Measurements from ENCODE around the gene NDUFS1.

The NDUFS1 gene

GRCh38 chr2:206075113-206075512 lies 84.1 kb downstream of the NDUFS1 start:
- peaks cover 3% of the 10 kb centered on the region for H3K4me1 ChIP-seq (ENCODE audit: control insufficient read depth, insufficient read depth, low read length)
- 92 to 94% methylated on average over 1 of the region's 1 CpG for WGBS, 2 experiments

GRCh38 chr2:206071807-206072206 lies 87.4 kb downstream of the NDUFS1 start:
- Histone ChIP-seq H3K9me3 (ENCODE audit: control insufficient read depth, low read length) (no peaks in the 10 kb centered on the region), H3K4me1 (ENCODE audit: control insufficient read depth, insufficient read depth, low read length) (no peaks in the 10 kb centered on the region), H3K27me3 (ENCODE audit: control insufficient read depth, insufficient read depth, low read length, poor library complexity, severe bottlenecking) (no peaks in the 10 kb centered on the region), H3K4me3 (ENCODE audit: insufficient read depth, low read depth, low read length) (no peak overlapping the region), H3K36me3 (ENCODE audit: control insufficient read depth, insufficient read depth, low read length) (no peaks in the 10 kb centered on the region), H3K27ac (ENCODE audit: insufficient read depth, low read depth, low read length, poor library complexity, severe bottlenecking) (no peak overlapping the region)
- 89 to 100% methylated on average over 1 of the region's 1 CpG for WGBS, 2 experiments

More at GRCh38 chr2:206075113-206075512, 84.1 kb downstream of the NDUFS1 start:
- Histone ChIP-seq H3K27me3 (ENCODE audit: control insufficient read depth, insufficient read depth, low read length, poor library complexity, severe bottlenecking) (no peaks in the 10 kb centered on the region), H3K36me3 (ENCODE audit: control insufficient read depth, insufficient read depth, low read length) (no peaks in the 10 kb centered on the region), H3K9me3 (ENCODE audit: control insufficient read depth, low read length) (no peaks in the 10 kb centered on the region), H3K27ac (ENCODE audit: insufficient read depth, low read depth, low read length, poor library complexity, severe bottlenecking) (no peak overlapping the region), H3K4me3 (ENCODE audit: insufficient read depth, low read depth, low read length) (no peak overlapping the region)

GRCh38 chr2:206069417-206069816 lies 89.8 kb downstream of the NDUFS1 start:
- H3K9me3 ChIP-seq (ENCODE audit: control insufficient read depth, low read length), result no peaks in the 10 kb centered on the region
- no peaks in the 10 kb centered on the region for H3K4me1 ChIP-seq (ENCODE audit: control insufficient read depth, insufficient read depth, low read length)
- no peak overlapping the region for H3K4me3 ChIP-seq (ENCODE audit: insufficient read depth, low read depth, low read length)
- no peaks in the 10 kb centered on the region for H3K36me3 ChIP-seq (ENCODE audit: control insufficient read depth, insufficient read depth, low read length)
- no peak overlapping the region for H3K27ac ChIP-seq (ENCODE audit: insufficient read depth, low read depth, low read length, poor library complexity, severe bottlenecking)
- H3K27me3 ChIP-seq (ENCODE audit: control insufficient read depth, insufficient read depth, low read length, poor library complexity, severe bottlenecking), result no peaks in the 10 kb centered on the region
- 85 to 87% methylated on average over 2 of the region's 2 CpGs for WGBS, 2 experiments

- WGBS, 2 experiments, result 95 to 98% methylated on average over 1 of the region's 1 CpG
- no peaks in the 10 kb centered on the region for H3K36me3 ChIP-seq (ENCODE audit: control insufficient read depth, insufficient read depth, low read length)
- no peak overlapping the region for H3K4me3 ChIP-seq (ENCODE audit: insufficient read depth, low read depth, low read length)
- no peak overlapping the region for H3K27ac ChIP-seq (ENCODE audit: insufficient read depth, low read depth, low read length, poor library complexity, severe bottlenecking)
- no peaks in the 10 kb centered on the region for H3K9me3 ChIP-seq (ENCODE audit: control insufficient read depth, low read length)
- H3K27me3 ChIP-seq (ENCODE audit: control insufficient read depth, insufficient read depth, low read length, poor library complexity, severe bottlenecking), result no peaks in the 10 kb centered on the region
- H3K4me1 ChIP-seq (ENCODE audit: control insufficient read depth, insufficient read depth, low read length), result no peaks in the 10 kb centered on the region
These were observed 91.0 kb downstream of the NDUFS1 start for GRCh38 chr2:206068207-206068606.

Data from ectodermal cell (in vitro differentiated cells).